Measurements from ENCODE around the gene GCSH.

GCSH gene

DNA sequence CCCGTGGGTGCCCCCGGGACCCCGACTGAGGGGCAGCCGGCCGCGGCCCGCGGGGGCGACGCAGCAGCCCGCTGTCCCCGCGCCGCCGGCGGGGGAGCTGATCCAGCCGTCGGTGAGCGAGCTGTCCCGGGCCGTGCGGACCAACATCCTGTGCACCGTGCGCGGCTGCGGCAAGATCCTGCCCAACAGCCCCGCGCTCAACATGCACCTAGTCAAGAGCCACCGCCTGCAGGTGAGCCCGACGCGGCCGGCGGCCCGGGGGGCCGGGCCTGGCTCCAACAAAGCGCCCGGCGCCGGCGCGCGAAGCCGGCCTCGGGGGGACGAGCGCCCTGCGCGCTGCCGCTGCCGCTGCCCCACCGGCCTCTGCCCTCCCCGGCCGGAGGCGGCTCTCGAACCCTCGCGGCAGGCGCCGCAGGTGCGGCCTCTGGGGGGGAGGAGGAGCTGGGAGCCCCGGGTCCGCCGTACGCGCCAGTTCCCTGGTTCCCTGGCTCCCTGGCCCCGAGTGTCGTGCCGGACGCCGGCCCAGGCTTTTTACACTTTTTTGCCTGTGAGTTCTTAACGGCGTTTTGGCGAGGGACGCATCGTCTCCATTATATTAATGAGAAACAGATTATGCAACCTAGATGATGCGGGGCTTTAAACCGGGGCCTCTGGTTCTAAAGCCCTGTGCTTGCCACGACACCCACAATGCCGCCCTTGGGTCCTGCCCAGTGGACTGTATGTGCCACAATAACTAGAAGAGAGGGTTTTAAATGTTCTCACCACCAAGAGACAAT lies 60.0 kb downstream of the GCSH start:
- no peak overlapping the region for H3K27ac ChIP-seq

DNA sequence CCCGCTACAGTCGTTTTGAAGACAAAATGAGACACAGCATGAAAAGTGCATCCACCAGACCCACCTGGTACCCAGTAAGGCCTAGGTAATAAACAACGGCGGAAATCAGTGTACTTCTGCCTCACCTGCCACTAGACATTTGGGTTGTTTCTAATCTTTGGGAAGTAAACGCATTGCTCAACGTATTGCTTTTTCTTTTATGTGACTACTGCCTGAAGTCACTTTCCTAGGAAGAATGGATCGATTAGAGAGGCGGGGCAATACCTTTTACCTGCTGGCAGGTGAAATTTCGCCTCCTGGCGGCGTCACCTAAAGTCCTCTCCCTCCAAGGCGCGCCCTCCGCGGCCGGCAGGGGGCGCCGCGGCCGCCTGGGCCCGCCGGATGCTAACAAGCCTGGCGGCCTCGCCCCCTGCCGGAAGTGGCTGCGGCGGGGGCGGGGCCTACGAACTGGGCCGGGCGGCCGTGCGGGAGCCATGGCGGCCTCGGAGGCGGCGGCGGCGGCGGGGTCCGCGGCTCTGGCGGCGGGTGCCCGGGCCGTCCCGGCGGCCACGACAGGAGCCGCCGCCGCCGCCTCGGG lies 60.7 kb downstream of the GCSH start, which contains the start of gene ATMIN:
ATMIN (plus strand) TSS at position 445 of the 577 bp plus-strand sequence; CDS start at position 474, 29 bp downstream.
- Histone ChIP-seq H2AFZ (peak within 1 kb of the TSS; percentile 74), H3K27me3 (ENCODE audit: control insufficient read depth, insufficient read depth, low read length) (no peaks in the 10 kb centered on the region), H3K79me2 (peaks cover 19% of the 10 kb centered on the region), H3K4me2 (ENCODE audit: low read length) (peak within 1 kb of the TSS; percentile 85), H3K36me3 (ENCODE audit: control insufficient read depth, insufficient read depth, low read length) (no peaks in the 10 kb centered on the region), H3K9me3 (ENCODE audit: control insufficient read depth, low read length) (no peaks in the 10 kb centered on the region), H3K9ac (no peak within 1 kb of the TSS), H3K27ac (peak within 1 kb of the TSS; percentile 12), H3K4me3 (ENCODE audit: low read depth, low read length) (peak within 1 kb of the TSS; percentile 64), H3K4me1 (peaks cover 5% of the 10 kb centered on the region)
- TF ChIP-seq, protein P1, sequence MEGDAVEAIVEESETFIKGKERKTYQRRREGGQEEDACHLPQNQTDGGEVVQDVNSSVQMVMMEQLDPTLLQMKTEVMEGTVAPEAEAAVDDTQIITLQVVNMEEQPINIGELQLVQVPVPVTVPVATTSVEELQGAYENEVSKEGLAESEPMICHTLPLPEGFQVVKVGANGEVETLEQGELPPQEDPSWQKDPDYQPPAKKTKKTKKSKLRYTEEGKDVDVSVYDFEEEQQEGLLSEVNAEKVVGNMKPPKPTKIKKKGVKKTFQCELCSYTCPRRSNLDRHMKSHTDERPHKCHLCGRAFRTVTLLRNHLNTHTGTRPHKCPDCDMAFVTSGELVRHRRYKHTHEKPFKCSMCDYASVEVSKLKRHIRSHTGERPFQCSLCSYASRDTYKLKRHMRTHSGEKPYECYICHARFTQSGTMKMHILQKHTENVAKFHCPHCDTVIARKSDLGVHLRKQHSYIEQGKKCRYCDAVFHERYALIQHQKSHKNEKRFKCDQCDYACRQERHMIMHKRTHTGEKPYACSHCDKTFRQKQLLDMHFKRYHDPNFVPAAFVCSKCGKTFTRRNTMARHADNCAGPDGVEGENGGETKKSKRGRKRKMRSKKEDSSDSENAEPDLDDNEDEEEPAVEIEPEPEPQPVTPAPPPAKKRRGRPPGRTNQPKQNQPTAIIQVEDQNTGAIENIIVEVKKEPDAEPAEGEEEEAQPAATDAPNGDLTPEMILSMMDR (IDR thresholded peaks at IDR 0.05): peak; percentile 95

More for the DNA sequence above, 60.0 kb downstream of the GCSH start:
- Histone ChIP-seq H2AFZ (peak overlapping the region; percentile 74), H3K9ac (no peak overlapping the region), H3K4me3 (ENCODE audit: low read depth, low read length) (peak overlapping the region; percentile 64), H3K79me2 (peaks cover 20% of the 10 kb centered on the region), H3K4me1 (peaks cover 5% of the 10 kb centered on the region), H3K4me2 (ENCODE audit: low read length) (peak overlapping the region; percentile 85), H3K36me3 (ENCODE audit: control insufficient read depth, insufficient read depth, low read length) (no peaks in the 10 kb centered on the region), H3K27me3 (ENCODE audit: control insufficient read depth, insufficient read depth, low read length) (no peaks in the 10 kb centered on the region), H3K9me3 (ENCODE audit: control insufficient read depth, low read length) (no peaks in the 10 kb centered on the region)
- TF ChIP-seq, protein P1 (IDR thresholded peaks at IDR 0.05): no peak
